Neuronal stem cell (in vitro differentiated cells): Measurements from ENCODE around the gene TCEANC2.
A peak's percentile ranks its signal among the peaks of the same experiment; 100 is the strongest.

Experiments
- DNase-seq: peaks from one replicate; pipeline ENCODE4 v3.0.0-alpha.2; 2013; ENCODE audit warnings: low spot score
- H2AFZ ChIP-seq: one replicate; pipeline ENCODE4 v1.6.1; 2013; ENCODE audit warnings: mild to moderate bottlenecking, low read length, inconsistent platforms
- H2AK5ac ChIP-seq: 2 replicates; pipeline ENCODE4 v1.6.1; 2013; ENCODE audit warnings: low read depth, mild to moderate bottlenecking, inconsistent platforms, low read length, moderate library complexity, mixed read lengths
- H2BK120ac ChIP-seq: 2 replicates; pipeline ENCODE4 v1.6.1; 2013; ENCODE audit warnings: low read depth, mild to moderate bottlenecking, inconsistent platforms, low read length, moderate library complexity, mixed read lengths
- H2BK12ac ChIP-seq: one replicate; pipeline ENCODE4 v1.6.1; 2013; ENCODE audit warnings: low read length, inconsistent platforms
- H2BK15ac ChIP-seq: 2 replicates; pipeline ENCODE4 v1.6.1; 2013; ENCODE audit warnings: mild to moderate bottlenecking, low read length, inconsistent platforms, mixed read lengths
- H2BK5ac ChIP-seq: one replicate; pipeline ENCODE4 v1.6.1; 2013; ENCODE audit warnings: inconsistent platforms, mild to moderate bottlenecking, low read length, moderate library complexity
- H3K14ac ChIP-seq: one replicate; pipeline ENCODE4 v1.6.1; 2013; ENCODE audit warnings: low read length, inconsistent platforms
- H3K18ac ChIP-seq: 2 replicates; pipeline ENCODE4 v1.6.1; 2013; ENCODE audit warnings: low read length, inconsistent platforms
- H3K23ac ChIP-seq: 2 replicates; pipeline ENCODE4 v1.6.1; 2013; ENCODE audit warnings: low read depth, mild to moderate bottlenecking, mixed read lengths, low read length, inconsistent platforms; ENCODE audit not compliant: poor library complexity
- H3K27ac ChIP-seq: replicated peaks from 3 replicates; pipeline ENCODE4 v1.5.1; 2013; ENCODE audit warnings: low read length, inconsistent platforms
- H3K27me3 ChIP-seq, 3 experiments: 2 replicates each; pipeline ENCODE4 v1.6.1; 2013; ENCODE audit warnings: low read length in 3 of 3, mild to moderate bottlenecking in 2 of 3, inconsistent platforms in 1 of 3, low read depth in 1 of 3, mixed read lengths in 1 of 3, moderate library complexity in 1 of 3; ENCODE audit not compliant: control insufficient read depth in 3 of 3, insufficient read depth in 3 of 3
- H3K36me3 ChIP-seq, 2 donors: replicated peaks in 1 of 2; 2 replicates each; pipeline ENCODE4 v1.6.1; 2013; ENCODE audit warnings: low read length in 2 of 2; ENCODE audit not compliant: control insufficient read depth in 2 of 2, insufficient read depth in 2 of 2
- H3K4ac ChIP-seq: 2 replicates; pipeline ENCODE4 v1.6.1; 2013; ENCODE audit warnings: inconsistent platforms, mild to moderate bottlenecking, low read length, moderate library complexity
- H3K4me1 ChIP-seq, 2 donors: 1 replicate in 1 of 2; 2 replicates in 1 of 2; pipeline ENCODE4 v1.6.1; 2013; ENCODE audit warnings: low read length in 2 of 2, low read depth in 1 of 2; ENCODE audit not compliant: control insufficient read depth in 2 of 2, insufficient read depth in 1 of 2
- H3K4me2 ChIP-seq: one replicate; pipeline ENCODE4 v1.6.1; 2013; ENCODE audit warnings: mild to moderate bottlenecking, low read length, inconsistent platforms; ENCODE audit not compliant: insufficient read depth, poor library complexity, severe bottlenecking
- H3K4me3 ChIP-seq, 2 donors: 2 replicates each; pipeline ENCODE4 v1.5.1; 2013; ENCODE audit warnings: low read length in 2 of 2, mild to moderate bottlenecking in 2 of 2, inconsistent platforms in 1 of 2, moderate library complexity in 1 of 2
- H3K79me1 ChIP-seq: one replicate; pipeline ENCODE4 v1.6.1; 2013; ENCODE audit warnings: low read depth, mild to moderate bottlenecking, inconsistent platforms, low read length, moderate library complexity
- H3K9ac ChIP-seq: one replicate; pipeline ENCODE4 v1.6.1; 2013; ENCODE audit warnings: mild to moderate bottlenecking, low read depth, low read length, inconsistent platforms; ENCODE audit not compliant: poor library complexity
- H3K9me3 ChIP-seq, 2 donors: replicated peaks in 1 of 2; 2 replicates each; pipeline versions ENCODE3 to v1.6.1; 2013; ENCODE audit warnings: low read length in 2 of 2, mild to moderate bottlenecking in 2 of 2, inconsistent platforms in 1 of 2, low read depth in 1 of 2, mixed read lengths in 1 of 2, moderate library complexity in 1 of 2; ENCODE audit not compliant: control insufficient read depth in 2 of 2, insufficient read depth in 1 of 2
- H4K8ac ChIP-seq: one replicate; pipeline ENCODE4 v1.6.1; 2013; ENCODE audit warnings: low read depth, mild to moderate bottlenecking, inconsistent platforms, low read length, moderate library complexity
- H4K91ac ChIP-seq: one replicate; pipeline ENCODE4 v1.6.1; 2013; ENCODE audit warnings: low read length, low read depth, mild to moderate bottlenecking, inconsistent platforms; ENCODE audit not compliant: poor library complexity
- WGBS, 2 donors: extraction: QIAGEN DNeasy Blood & Tissue Kit; methylation state at CpG; one replicate each; pipeline ENCODE4 v1.1.7; 2013; ENCODE audit warnings: missing lambda C conversion rate in 2 of 2, mixed read lengths in 1 of 2; ENCODE audit not compliant: insufficient read length in 2 of 2, insufficient replicate concordance in 1 of 2; ENCODE audit errors: extremely low coverage in 2 of 2; 5-methylcytosine and 5-hydroxymethylcytosine counted together

TCEANC2 gene

DNA sequence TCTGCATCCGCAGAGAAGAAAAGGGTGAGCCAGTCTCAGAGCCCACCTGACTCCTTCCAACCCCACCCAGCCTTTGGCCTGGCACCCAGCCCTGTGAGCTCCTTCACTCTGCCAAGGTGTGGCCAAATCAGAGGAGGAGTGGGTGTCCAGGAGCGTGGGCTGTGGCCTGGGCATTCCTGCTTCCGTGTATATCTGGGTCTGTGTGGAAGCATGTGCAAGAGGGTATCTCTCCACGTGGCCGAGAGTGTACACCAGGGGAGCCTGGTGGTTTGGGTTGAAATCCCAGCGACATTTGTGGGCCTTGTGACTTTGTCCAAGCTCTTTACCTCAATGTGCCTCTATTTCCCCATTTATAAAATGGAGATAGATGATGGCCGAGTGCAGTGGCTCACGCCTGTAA is 69.6 kb downstream of the TCEANC2 start:
- Histone ChIP-seq H2BK15ac (no peak overlapping the region), H3K4me2 (no peak overlapping the region), H4K91ac (no peak overlapping the region), H3K9me3 (no peaks in the 10 kb centered on the region), H3K4ac (no peak overlapping the region), H3K4me3 (no peak overlapping the region), H3K23ac (no peak overlapping the region), H2BK12ac (no peak overlapping the region), H3K27ac (no peak overlapping the region), H3K4me1 (peaks cover 14 to 19% of the 10 kb centered on the region in 2 donors), H3K27me3 (peaks cover 0 to 34% (median 16%) of the 10 kb centered on the region in 3 experiments), H3K79me1 (no peaks in the 10 kb centered on the region), H2AK5ac (no peak overlapping the region), H2BK120ac (no peak overlapping the region), H3K9ac (no peak overlapping the region), H3K18ac (no peak overlapping the region), H2BK5ac (no peak overlapping the region), H4K8ac (no peak overlapping the region), H3K36me3 (no peaks in the 10 kb centered on the region), H2AFZ (no peak overlapping the region), H3K14ac (no peak overlapping the region)
- DNase-seq = no peak
- no CpG with 5 or more reads among the region's 8 CpGs for WGBS, 2 donors

DNA sequence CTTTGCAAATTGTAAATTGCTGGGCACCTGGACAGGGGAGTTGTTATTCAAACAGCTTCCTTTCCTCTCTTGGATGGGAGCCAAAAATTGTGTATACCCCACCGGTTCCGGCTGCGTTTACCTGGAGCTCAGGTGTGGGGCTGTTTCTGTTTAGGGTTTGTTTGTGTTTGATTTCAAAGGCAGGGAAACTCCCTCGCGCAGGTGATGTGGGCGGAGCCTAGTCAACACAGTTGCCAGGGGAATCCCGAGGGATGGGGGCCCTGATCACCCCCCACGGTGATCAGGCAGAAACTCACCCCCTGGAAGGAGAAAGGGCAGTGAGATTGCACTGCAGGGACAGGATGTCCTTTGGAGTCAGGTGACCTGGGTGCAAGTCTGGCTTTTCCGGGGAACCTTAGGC is 71.1 kb downstream of the TCEANC2 start:
- no peak overlapping the region for H3K4ac ChIP-seq
- no peaks in the 10 kb centered on the region for H3K9me3 ChIP-seq
- no peaks in the 10 kb centered on the region for H3K79me1 ChIP-seq
- H2AFZ ChIP-seq = no peak overlapping the region
- H4K91ac ChIP-seq = no peak overlapping the region
- H2BK5ac ChIP-seq = no peak overlapping the region
- no peak overlapping the region for H3K14ac ChIP-seq
- no peak overlapping the region for H3K18ac ChIP-seq
- H2BK15ac ChIP-seq = no peak overlapping the region
- H3K36me3 ChIP-seq = no peaks in the 10 kb centered on the region
- H2AK5ac ChIP-seq = no peak overlapping the region
- no peak overlapping the region for H3K4me2 ChIP-seq
- H3K4me3 ChIP-seq = no peak overlapping the region
- WGBS, 2 donors = no CpG with 5 or more reads among the region's 9 CpGs
- H3K4me1 ChIP-seq = peaks cover 13 to 14% of the 10 kb centered on the region in 2 donors
- no peak overlapping the region for H3K9ac ChIP-seq
- no peak overlapping the region for H2BK12ac ChIP-seq
- H4K8ac ChIP-seq = no peak overlapping the region
- peaks cover 0 to 44% (median 16%) of the 10 kb centered on the region in 3 experiments for H3K27me3 ChIP-seq
- no peak overlapping the region for H3K27ac ChIP-seq
- DNase-seq = no peak
- no peak overlapping the region for H3K23ac ChIP-seq
- no peak overlapping the region for H2BK120ac ChIP-seq

DNA sequence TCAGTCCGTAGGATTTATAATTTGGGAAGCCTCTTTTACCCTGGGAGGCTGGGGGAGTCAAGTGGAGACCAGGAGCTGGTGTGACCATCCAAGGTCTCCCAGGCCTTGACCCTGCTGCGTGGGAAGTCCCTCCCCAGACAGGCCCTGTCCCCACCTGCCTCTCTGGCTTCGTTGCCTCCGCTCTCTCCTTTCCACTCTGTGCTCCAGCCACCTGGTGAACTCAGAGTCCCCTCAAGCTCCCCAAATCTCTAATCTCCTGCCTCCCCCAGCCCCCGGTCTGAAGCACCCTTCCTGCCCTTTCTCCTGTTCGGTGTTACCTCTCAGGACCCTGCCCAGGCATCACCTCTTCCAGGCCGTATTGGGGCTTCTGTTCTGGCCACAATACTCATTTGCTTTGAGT is 71.5 kb downstream of the TCEANC2 start:
- Histone ChIP-seq H3K36me3 (no peaks in the 10 kb centered on the region), H3K27ac (no peak overlapping the region), H3K14ac (no peak overlapping the region), H3K27me3 (peaks cover 0 to 48% (median 15%) of the 10 kb centered on the region in 3 experiments), H3K23ac (no peak overlapping the region), H3K9me3 (no peaks in the 10 kb centered on the region), H3K79me1 (no peaks in the 10 kb centered on the region), H4K8ac (no peak overlapping the region), H2BK5ac (no peak overlapping the region), H3K18ac (no peak overlapping the region), H2BK12ac (no peak overlapping the region), H2AK5ac (no peak overlapping the region), H2BK120ac (no peak overlapping the region), H2BK15ac (no peak overlapping the region), H3K9ac (no peak overlapping the region), H3K4ac (no peak overlapping the region), H4K91ac (no peak overlapping the region), H3K4me1 (peaks cover 13 to 14% of the 10 kb centered on the region in 2 donors), H2AFZ (no peak overlapping the region), H3K4me3 (no peak overlapping the region), H3K4me2 (no peak overlapping the region)
- no peak for DNase-seq
- no CpG with 5 or more reads among the region's 7 CpGs for WGBS, 2 donors

GRCh38 chr1:54125386-54126070 is 72.1 kb downstream of the TCEANC2 start:
- no peak overlapping the region for H3K14ac ChIP-seq
- H2AFZ ChIP-seq = no peak overlapping the region
- no peak overlapping the region for H3K4me3 ChIP-seq
- no peak overlapping the region for H3K4ac ChIP-seq
- H4K91ac ChIP-seq = no peak overlapping the region
- peaks cover 13 to 14% of the 10 kb centered on the region in 2 donors for H3K4me1 ChIP-seq
- no peak overlapping the region for H2BK12ac ChIP-seq
- no peaks in the 10 kb centered on the region for H3K9me3 ChIP-seq
- H2BK120ac ChIP-seq = no peak overlapping the region
- H3K36me3 ChIP-seq = no peaks in the 10 kb centered on the region
- H2BK5ac ChIP-seq = no peak overlapping the region
- no peak overlapping the region for H3K27ac ChIP-seq
- peaks cover 0 to 48% (median 12%) of the 10 kb centered on the region in 3 experiments for H3K27me3 ChIP-seq
- no peak overlapping the region for H3K9ac ChIP-seq
- no peak overlapping the region for H3K4me2 ChIP-seq
- H3K79me1 ChIP-seq = no peaks in the 10 kb centered on the region
- no peak overlapping the region for H2BK15ac ChIP-seq
- DNase-seq = no peak
- H3K23ac ChIP-seq = no peak overlapping the region
- H3K18ac ChIP-seq = no peak overlapping the region
- no peak overlapping the region for H4K8ac ChIP-seq
- peak overlapping the region; percentile 22 for H2AK5ac ChIP-seq
- no CpG with 5 or more reads among the region's 8 CpGs for WGBS, 2 donors
